IMR-90 (cell line): ENCODE results near the gene PLD5.

ENCODE experiments used
- BHLHE40 ChIP-seq: fragments of 150-350 bp; IDR thresholded peaks from 2 replicates; pipeline ENCODE4 v1.6.1; 2016; ENCODE audit warnings: mild to moderate bottlenecking, low read depth, low read length
- CEBPB ChIP-seq: IDR thresholded peaks from 2 replicates; pipeline ENCODE4 v1.6.1; 2012; ENCODE audit warnings: low read depth, low read length, improper control_type of control experiment
- CHD1 ChIP-seq: IDR thresholded peaks from 2 replicates; pipeline ENCODE4 v1.6.1; 2012; ENCODE audit warnings: low read depth, low read length, improper control_type of control experiment
- CTCF ChIP-seq: conservative IDR thresholded peaks from 2 replicates; pipeline ENCODE4 v1.5.1; 2012; ENCODE audit warnings: mild to moderate bottlenecking, low read depth, low read length, improper control_type of control experiment
- ELK1 ChIP-seq: fragments of 150-350 bp; IDR thresholded peaks from 2 replicates; pipeline ENCODE4 v1.6.1; 2016; ENCODE audit warnings: low read depth, mild to moderate bottlenecking, low read length, moderate library complexity, borderline replicate concordance
- FOS ChIP-seq: fragments of 150-350 bp; IDR thresholded peaks from 2 replicates; pipeline ENCODE4 v1.6.1; 2016; ENCODE audit warnings: low read depth, low read length
- MXI1 ChIP-seq: IDR thresholded peaks from 2 replicates; pipeline ENCODE4 v1.6.1; 2012; ENCODE audit warnings: low read depth, mild to moderate bottlenecking, low read length, moderate library complexity, borderline replicate concordance
- POLR2A ChIP-seq: IDR thresholded peaks from 2 replicates; pipeline ENCODE4 v1.6.1; 2012; ENCODE audit warnings: mild to moderate bottlenecking, low read depth, low read length
- RAD21 ChIP-seq: IDR thresholded peaks from 2 replicates; pipeline ENCODE4 v1.6.1; 2012; ENCODE audit warnings: low read length, improper control_type of control experiment
- RFX5 ChIP-seq: IDR thresholded peaks from 2 replicates; pipeline ENCODE4 v1.8.0; 2012; ENCODE audit warnings: low read depth, mild to moderate bottlenecking, low read length, moderate library complexity
- USF2 ChIP-seq: fragments of 150-350 bp; IDR thresholded peaks from 2 replicates; pipeline ENCODE4 v1.6.1; 2017; ENCODE audit warnings: mild to moderate bottlenecking, antibody characterized with exemption, low read length, low read depth

GRCh38 chr1:242243472-242243871 lies 281.0 kb downstream of the PLD5 start:
- no peak for TF ChIP-seq CTCF
- no peak for TF ChIP-seq RAD21
- no peak for TF ChIP-seq POLR2A
- TF ChIP-seq CEBPB = no peak
- TF ChIP-seq CHD1 = no peak
- no peak for TF ChIP-seq USF2
- TF ChIP-seq FOS = no peak
- no peak for TF ChIP-seq BHLHE40
- TF ChIP-seq ELK1 = no peak
- no peak for TF ChIP-seq RFX5
- no peak for TF ChIP-seq MXI1
